WTC11 (cell line): ENCODE data around the gene PTPRN2. TPM values are rescaled to one million over a fixed set of nuclear protein-coding genes. Genes with fewer than 3 reads are reported as not detected.

Source experiments
- ATAC-seq: fragments of 200-7000 bp; cut with Tn5 transposase; 2 replicates; pipeline ENCODE4 v1.10.0; 2021; ENCODE audit warnings: mild to moderate bottlenecking, moderate library complexity
- CTCF ChIA-PET: fragments of 300-600 bp; sonication (Branson Sonifier 250); formaldehyde crosslinking; loops from one replicate; lab custom pipeline; 2021; ENCODE audit warnings: antibody characterized with exemption; lab: Charles Lee
- POLR2A ChIA-PET: fragments of 350-600 bp; sonication (Branson Sonifier 250); formaldehyde crosslinking; loops from one replicate; lab custom pipeline; 2021; ENCODE audit warnings: antibody characterized with exemption; lab: Charles Lee
- DNase-seq: peaks from one replicate; pipeline ENCODE4 v3.0.0; 2021; ENCODE audit warnings: low spot score
- H3K27ac Mint-ChIP-seq: 2 replicates; pipeline ENCODE4 v1.8.0; 2021; ENCODE audit warnings: mixed read lengths
- H3K27me3 Mint-ChIP-seq: 2 replicates; pipeline ENCODE4 v1.8.0; 2021; ENCODE audit warnings: low read depth, mild to moderate bottlenecking, moderate library complexity, mixed read lengths
- H3K36me3 Mint-ChIP-seq: 2 replicates; pipeline ENCODE4 v1.8.0; 2021; ENCODE audit warnings: mixed read lengths
- H3K4me1 Mint-ChIP-seq: 2 replicates; pipeline ENCODE4 v1.8.0; 2022; ENCODE audit warnings: mixed read lengths
- H3K4me3 Mint-ChIP-seq: 2 replicates; pipeline ENCODE4 v1.8.0; 2021; ENCODE audit warnings: mild to moderate bottlenecking, moderate library complexity, mixed read lengths
- H3K9me3 Mint-ChIP-seq: 2 replicates; pipeline ENCODE4 v1.8.0; 2021; ENCODE audit warnings: mixed read lengths
- CREM ChIP-seq: sonication (generic); formaldehyde crosslinking; IDR thresholded peaks from 2 replicates; pipeline ENCODE4 v1.8.1; 2022; ENCODE audit warnings: mild to moderate bottlenecking, missing genetic modification reagents, moderate library complexity
- EMX1 ChIP-seq: fragments of 250-450 bp; sonication (Bioruptor Pico); IDR thresholded peaks from 2 replicates; pipeline ENCODE4 v1.8.0; 2021; ENCODE audit warnings: mild to moderate bottlenecking
- GRHL2 ChIP-seq: fragments of 250-450 bp; sonication (Bioruptor Pico); IDR thresholded peaks from 2 replicates; pipeline ENCODE4 v1.8.0; 2022; ENCODE audit warnings: mild to moderate bottlenecking, moderate library complexity; ENCODE audit not compliant: insufficient replicate concordance, severe bottlenecking
- KAT7 ChIP-seq: sonication (generic); formaldehyde crosslinking; IDR thresholded peaks from 2 replicates; pipeline ENCODE4 v1.8.1; 2023; ENCODE audit warnings: missing genetic modification reagents, mild to moderate bottlenecking, borderline replicate concordance
- MXD4 ChIP-seq: fragments of 250-450 bp; sonication (Bioruptor Pico); IDR thresholded peaks from 2 replicates; pipeline ENCODE4 v1.8.0; 2021; ENCODE audit warnings: mild to moderate bottlenecking, moderate library complexity, borderline replicate concordance
- NR2C2 ChIP-seq: sonication (generic); formaldehyde crosslinking; IDR thresholded peaks from 2 replicates; pipeline ENCODE4 v1.8.0; 2022; ENCODE audit warnings: mild to moderate bottlenecking, missing genetic modification reagents
- OVOL2 ChIP-seq: fragments of 250-450 bp; sonication (Bioruptor Pico); IDR thresholded peaks from 2 replicates; pipeline ENCODE4 v1.9.0; 2021; ENCODE audit warnings: mild to moderate bottlenecking, borderline replicate concordance
- RELA ChIP-seq: sonication (generic); formaldehyde crosslinking; IDR thresholded peaks from 2 replicates; pipeline ENCODE4 v1.8.1; 2022; ENCODE audit warnings: missing genetic modification reagents, mild to moderate bottlenecking, borderline replicate concordance
- ZNF423 ChIP-seq: fragments of 250-450 bp; sonication (Bioruptor Pico); IDR thresholded peaks from 2 replicates; pipeline ENCODE4 v2.1.2; 2022; ENCODE audit warnings: mild to moderate bottlenecking, moderate library complexity
- total RNA-seq: library from RNA; stranded (reverse); gene quantifications from 3 replicates; pipeline ENCODE4 v1.2.3, GENCODE V29; 2021
- TF ChIP-seq, protein P1 (sequence below): sonication (generic); formaldehyde crosslinking; IDR thresholded peaks from 2 replicates; pipeline ENCODE4 v1.8.1; 2023; ENCODE audit warnings: mild to moderate bottlenecking, moderate library complexity, missing genetic modification reagents
- TF ChIP-seq, protein P2 (sequence below): sonication (generic); formaldehyde crosslinking; IDR thresholded peaks from 2 replicates; pipeline ENCODE4 v1.8.0; 2022; ENCODE audit warnings: mild to moderate bottlenecking, missing genetic modification reagents
- TF ChIP-seq, protein P3 (sequence below): sonication (generic); formaldehyde crosslinking; IDR thresholded peaks from 2 replicates; pipeline ENCODE4 v1.8.1; 2023; ENCODE audit warnings: mild to moderate bottlenecking, missing genetic modification reagents
- TF ChIP-seq, protein P4 (sequence below): fragments of 250-450 bp; sonication (Bioruptor Pico); IDR thresholded peaks from 2 replicates; pipeline ENCODE4 v1.9.0; 2021; ENCODE audit warnings: mild to moderate bottlenecking, borderline replicate concordance
- TF ChIP-seq, protein P5 (sequence below): fragments of 250-450 bp; sonication (Bioruptor Pico); IDR thresholded peaks from 2 replicates; pipeline ENCODE4 v2.1.2; 2022; ENCODE audit warnings: mild to moderate bottlenecking, moderate library complexity
- TF ChIP-seq, protein P6 (sequence below): sonication (generic); formaldehyde crosslinking; IDR thresholded peaks from 2 replicates; pipeline ENCODE4 v1.8.1; 2023; ENCODE audit warnings: mild to moderate bottlenecking, missing genetic modification reagents, moderate library complexity

The PTPRN2 gene
- total RNA-seq, 1 experiment from 2014 or later, result 4.7 TPM

- Mint-ChIP-seq H3K27ac (no peak overlapping the region; the same call in 1 of the 2 replicates), H3K9me3 (no peaks in the 10 kb centered on the region), H3K36me3 (no peaks in the 10 kb centered on the region), H3K4me3 (peak overlapping the region; percentile 63), H3K27me3 (peaks cover 2% of the 10 kb centered on the region; the same call in 1 of the 2 replicates), H3K4me1 (peaks cover 54% of the 10 kb centered on the region)
- DNase-seq, result no peak
- TF ChIP-seq, protein P1, sequence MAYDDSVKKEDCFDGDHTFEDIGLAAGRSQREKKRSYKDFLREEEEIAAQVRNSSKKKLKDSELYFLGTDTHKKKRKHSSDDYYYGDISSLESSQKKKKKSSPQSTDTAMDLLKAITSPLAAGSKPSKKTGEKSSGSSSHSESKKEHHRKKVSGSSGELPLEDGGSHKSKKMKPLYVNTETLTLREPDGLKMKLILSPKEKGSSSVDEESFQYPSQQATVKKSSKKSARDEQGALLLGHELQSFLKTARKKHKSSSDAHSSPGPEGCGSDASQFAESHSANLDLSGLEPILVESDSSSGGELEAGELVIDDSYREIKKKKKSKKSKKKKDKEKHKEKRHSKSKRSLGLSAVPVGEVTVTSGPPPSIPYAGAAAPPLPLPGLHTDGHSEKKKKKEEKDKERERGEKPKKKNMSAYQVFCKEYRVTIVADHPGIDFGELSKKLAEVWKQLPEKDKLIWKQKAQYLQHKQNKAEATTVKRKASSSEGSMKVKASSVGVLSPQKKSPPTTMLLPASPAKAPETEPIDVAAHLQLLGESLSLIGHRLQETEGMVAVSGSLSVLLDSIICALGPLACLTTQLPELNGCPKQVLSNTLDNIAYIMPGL (CRISPR knock-in tag), result 0 out of 2 replicates have a peak, but pooled peaks have one; percentile 6
- no peak for TF ChIP-seq OVOL2
- CTCF ChIA-PET, result interaction anchor here (0.6 to 2.6 kb wide), 22 partner anchors 9 to 481 kb away, joined by 3 to 13 read pairs (median 4); no protein-coding TSS in a partner anchor
- ATAC-seq, result peak; percentile 42
- POLR2A ChIA-PET, result no interaction called here
Observed at GRCh38 chr7:158495216-158495615, 92.4 kb downstream of the PTPRN2 start.

DNA sequence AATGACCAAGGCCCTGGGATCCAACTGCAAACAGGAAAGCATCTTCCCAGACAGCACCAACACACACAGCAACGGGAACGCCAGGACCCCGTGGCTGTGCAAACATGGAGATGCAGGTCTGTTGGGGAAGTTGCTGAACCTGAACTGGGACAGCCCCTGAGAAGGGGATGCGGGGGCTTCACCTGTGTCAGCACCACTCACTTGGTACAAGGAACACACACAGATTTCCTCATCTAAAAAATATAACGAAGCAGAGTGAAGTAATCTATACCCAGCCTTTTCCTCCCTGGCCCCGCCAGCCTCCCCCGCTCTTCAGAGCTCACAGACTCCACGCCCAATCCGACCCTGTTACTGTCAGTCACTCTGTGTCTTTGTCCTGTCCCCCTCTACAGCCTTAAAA is 93.0 kb downstream of the PTPRN2 start:
- CTCF ChIA-PET, result interaction anchor here (0.6 to 2.6 kb wide), 12 partner anchors 8 to 482 kb away, joined by 3 to 13 read pairs (median 4); no protein-coding TSS in a partner anchor
- no peaks in the 10 kb centered on the region for H3K9me3 Mint-ChIP-seq
- ATAC-seq (no peak), DNase-seq (no peak)
- TF ChIP-seq, protein P2, sequence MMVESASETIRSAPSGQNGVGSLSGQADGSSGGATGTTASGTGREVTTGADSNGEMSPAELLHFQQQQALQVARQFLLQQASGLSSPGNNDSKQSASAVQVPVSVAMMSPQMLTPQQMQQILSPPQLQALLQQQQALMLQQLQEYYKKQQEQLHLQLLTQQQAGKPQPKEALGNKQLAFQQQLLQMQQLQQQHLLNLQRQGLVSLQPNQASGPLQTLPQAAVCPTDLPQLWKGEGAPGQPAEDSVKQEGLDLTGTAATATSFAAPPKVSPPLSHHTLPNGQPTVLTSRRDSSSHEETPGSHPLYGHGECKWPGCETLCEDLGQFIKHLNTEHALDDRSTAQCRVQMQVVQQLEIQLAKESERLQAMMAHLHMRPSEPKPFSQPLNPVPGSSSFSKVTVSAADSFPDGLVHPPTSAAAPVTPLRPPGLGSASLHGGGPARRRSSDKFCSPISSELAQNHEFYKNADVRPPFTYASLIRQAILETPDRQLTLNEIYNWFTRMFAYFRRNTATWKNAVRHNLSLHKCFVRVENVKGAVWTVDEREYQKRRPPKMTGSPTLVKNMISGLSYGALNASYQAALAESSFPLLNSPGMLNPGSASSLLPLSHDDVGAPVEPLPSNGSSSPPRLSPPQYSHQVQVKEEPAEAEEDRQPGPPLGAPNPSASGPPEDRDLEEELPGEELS (CRISPR knock-in tag), result no peak
- POLR2A ChIA-PET, result no interaction called here
- no peak overlapping the region for H3K27ac Mint-ChIP-seq
- peaks cover 50% of the 10 kb centered on the region for H3K4me1 Mint-ChIP-seq
- no peaks in the 10 kb centered on the region for H3K36me3 Mint-ChIP-seq
- peak overlapping the region; percentile 63; the same call in 1 of the 2 replicates for H3K4me3 Mint-ChIP-seq
- peaks cover 2% of the 10 kb centered on the region; the same call in 1 of the 2 replicates for H3K27me3 Mint-ChIP-seq

DNA sequence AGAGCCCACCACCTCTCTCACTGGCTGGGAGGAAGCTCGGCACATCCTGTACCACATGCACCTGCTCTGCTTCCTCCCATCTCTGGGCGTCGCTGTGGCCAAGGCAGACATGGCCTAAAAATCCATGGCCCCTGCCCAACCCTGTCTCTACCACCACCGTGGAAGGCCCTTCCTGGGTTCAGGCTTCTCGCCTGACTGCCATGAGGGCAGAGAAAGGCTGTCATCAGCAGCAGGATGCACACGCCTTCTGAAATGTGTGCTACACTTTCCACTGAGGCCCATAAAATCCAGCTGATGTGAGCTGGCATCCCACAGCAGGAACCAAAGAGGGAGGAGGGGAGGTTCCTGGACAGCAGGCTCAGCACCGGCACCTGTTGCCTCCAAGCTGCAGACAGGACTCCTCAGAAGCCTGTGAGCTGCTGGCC is 93.4 kb downstream of the PTPRN2 start:
- no peak overlapping the region for H3K27ac Mint-ChIP-seq
- no peaks in the 10 kb centered on the region for H3K36me3 Mint-ChIP-seq
- peaks cover 50% of the 10 kb centered on the region for H3K4me1 Mint-ChIP-seq
- H3K9me3 Mint-ChIP-seq, result no peaks in the 10 kb centered on the region
- no peak for TF ChIP-seq CREM (CRISPR knock-in tag)
- no peak for TF ChIP-seq ZNF423 (CRISPR knock-in tag)
- TF ChIP-seq EMX1 (CRISPR knock-in tag), result no peak
- no peak for TF ChIP-seq RELA (CRISPR knock-in tag)
- TF ChIP-seq, protein P3, sequence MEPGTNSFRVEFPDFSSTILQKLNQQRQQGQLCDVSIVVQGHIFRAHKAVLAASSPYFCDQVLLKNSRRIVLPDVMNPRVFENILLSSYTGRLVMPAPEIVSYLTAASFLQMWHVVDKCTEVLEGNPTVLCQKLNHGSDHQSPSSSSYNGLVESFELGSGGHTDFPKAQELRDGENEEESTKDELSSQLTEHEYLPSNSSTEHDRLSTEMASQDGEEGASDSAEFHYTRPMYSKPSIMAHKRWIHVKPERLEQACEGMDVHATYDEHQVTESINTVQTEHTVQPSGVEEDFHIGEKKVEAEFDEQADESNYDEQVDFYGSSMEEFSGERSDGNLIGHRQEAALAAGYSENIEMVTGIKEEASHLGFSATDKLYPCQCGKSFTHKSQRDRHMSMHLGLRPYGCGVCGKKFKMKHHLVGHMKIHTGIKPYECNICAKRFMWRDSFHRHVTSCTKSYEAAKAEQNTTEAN (CRISPR knock-in tag), result no peak
- no peak for TF ChIP-seq MXD4
- TF ChIP-seq, protein P4, sequence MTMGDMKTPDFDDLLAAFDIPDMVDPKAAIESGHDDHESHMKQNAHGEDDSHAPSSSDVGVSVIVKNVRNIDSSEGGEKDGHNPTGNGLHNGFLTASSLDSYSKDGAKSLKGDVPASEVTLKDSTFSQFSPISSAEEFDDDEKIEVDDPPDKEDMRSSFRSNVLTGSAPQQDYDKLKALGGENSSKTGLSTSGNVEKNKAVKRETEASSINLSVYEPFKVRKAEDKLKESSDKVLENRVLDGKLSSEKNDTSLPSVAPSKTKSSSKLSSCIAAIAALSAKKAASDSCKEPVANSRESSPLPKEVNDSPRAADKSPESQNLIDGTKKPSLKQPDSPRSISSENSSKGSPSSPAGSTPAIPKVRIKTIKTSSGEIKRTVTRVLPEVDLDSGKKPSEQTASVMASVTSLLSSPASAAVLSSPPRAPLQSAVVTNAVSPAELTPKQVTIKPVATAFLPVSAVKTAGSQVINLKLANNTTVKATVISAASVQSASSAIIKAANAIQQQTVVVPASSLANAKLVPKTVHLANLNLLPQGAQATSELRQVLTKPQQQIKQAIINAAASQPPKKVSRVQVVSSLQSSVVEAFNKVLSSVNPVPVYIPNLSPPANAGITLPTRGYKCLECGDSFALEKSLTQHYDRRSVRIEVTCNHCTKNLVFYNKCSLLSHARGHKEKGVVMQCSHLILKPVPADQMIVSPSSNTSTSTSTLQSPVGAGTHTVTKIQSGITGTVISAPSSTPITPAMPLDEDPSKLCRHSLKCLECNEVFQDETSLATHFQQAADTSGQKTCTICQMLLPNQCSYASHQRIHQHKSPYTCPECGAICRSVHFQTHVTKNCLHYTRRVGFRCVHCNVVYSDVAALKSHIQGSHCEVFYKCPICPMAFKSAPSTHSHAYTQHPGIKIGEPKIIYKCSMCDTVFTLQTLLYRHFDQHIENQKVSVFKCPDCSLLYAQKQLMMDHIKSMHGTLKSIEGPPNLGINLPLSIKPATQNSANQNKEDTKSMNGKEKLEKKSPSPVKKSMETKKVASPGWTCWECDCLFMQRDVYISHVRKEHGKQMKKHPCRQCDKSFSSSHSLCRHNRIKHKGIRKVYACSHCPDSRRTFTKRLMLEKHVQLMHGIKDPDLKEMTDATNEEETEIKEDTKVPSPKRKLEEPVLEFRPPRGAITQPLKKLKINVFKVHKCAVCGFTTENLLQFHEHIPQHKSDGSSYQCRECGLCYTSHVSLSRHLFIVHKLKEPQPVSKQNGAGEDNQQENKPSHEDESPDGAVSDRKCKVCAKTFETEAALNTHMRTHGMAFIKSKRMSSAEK, result no peak
- TF ChIP-seq, protein P5, sequence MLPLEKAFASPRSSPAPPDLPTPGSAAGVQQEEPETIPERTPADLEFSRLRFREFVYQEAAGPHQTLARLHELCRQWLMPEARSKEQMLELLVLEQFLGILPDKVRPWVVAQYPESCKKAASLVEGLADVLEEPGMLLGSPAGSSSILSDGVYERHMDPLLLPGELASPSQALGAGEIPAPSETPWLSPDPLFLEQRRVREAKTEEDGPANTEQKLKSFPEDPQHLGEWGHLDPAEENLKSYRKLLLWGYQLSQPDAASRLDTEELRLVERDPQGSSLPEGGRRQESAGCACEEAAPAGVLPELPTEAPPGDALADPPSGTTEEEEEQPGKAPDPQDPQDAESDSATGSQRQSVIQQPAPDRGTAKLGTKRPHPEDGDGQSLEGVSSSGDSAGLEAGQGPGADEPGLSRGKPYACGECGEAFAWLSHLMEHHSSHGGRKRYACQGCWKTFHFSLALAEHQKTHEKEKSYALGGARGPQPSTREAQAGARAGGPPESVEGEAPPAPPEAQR (CRISPR knock-in tag), result no peak
- TF ChIP-seq KAT7 (CRISPR knock-in tag), result no peak
- no peak for TF ChIP-seq GRHL2 (CRISPR knock-in tag)
- TF ChIP-seq, protein P2 (CRISPR knock-in tag), result no peak
- TF ChIP-seq NR2C2 (CRISPR knock-in tag), result no peak
- TF ChIP-seq, protein P6, sequence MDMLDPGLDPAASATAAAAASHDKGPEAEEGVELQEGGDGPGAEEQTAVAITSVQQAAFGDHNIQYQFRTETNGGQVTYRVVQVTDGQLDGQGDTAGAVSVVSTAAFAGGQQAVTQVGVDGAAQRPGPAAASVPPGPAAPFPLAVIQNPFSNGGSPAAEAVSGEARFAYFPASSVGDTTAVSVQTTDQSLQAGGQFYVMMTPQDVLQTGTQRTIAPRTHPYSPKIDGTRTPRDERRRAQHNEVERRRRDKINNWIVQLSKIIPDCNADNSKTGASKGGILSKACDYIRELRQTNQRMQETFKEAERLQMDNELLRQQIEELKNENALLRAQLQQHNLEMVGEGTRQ, result no peak
- ChIA-PET POLR2A (no interaction called here), CTCF (interaction anchor here (0.6 to 2.6 kb wide), 9 partner anchors 8 to 153 kb away, joined by 3 to 13 read pairs (median 4); no protein-coding TSS in a partner anchor)
- H3K4me3 Mint-ChIP-seq, result no peak overlapping the region
- ATAC-seq (peak; percentile 14), DNase-seq (peak; percentile 43)
- H3K27me3 Mint-ChIP-seq, result peaks cover 2% of the 10 kb centered on the region; the same call in 1 of the 2 replicates
